Glutamatergic neuron (in vitro differentiated cells): Measurements from ENCODE around the gene FBXW7. TPM values are rescaled to one million over a fixed set of nuclear protein-coding genes. Genes with fewer than 3 reads are reported as not detected.

Experiments used
- DNase-seq: peaks from one replicate; pipeline ENCODE4 v3.0.0; 2022
- H3K27ac Mint-ChIP-seq: one replicate; pipeline ENCODE4 v1.8.0; 2020; ENCODE audit warnings: mild to moderate bottlenecking, mixed read lengths, inconsistent platforms; ENCODE audit not compliant: unreplicated experiment
- H3K27me3 Mint-ChIP-seq: one replicate; pipeline ENCODE4 v1.8.0; 2020; ENCODE audit warnings: mild to moderate bottlenecking, moderate library complexity, mixed read lengths, inconsistent platforms; ENCODE audit not compliant: unreplicated experiment
- H3K36me3 Mint-ChIP-seq: one replicate; pipeline ENCODE4 v1.8.0; 2020; ENCODE audit warnings: mild to moderate bottlenecking, mixed read lengths, inconsistent platforms; ENCODE audit not compliant: unreplicated experiment
- H3K4me1 Mint-ChIP-seq: one replicate; pipeline ENCODE4 v1.8.0; 2020; ENCODE audit warnings: mild to moderate bottlenecking, low read depth, mixed read lengths, inconsistent platforms; ENCODE audit not compliant: unreplicated experiment
- H3K4me3 Mint-ChIP-seq: one replicate; pipeline ENCODE4 v1.8.0; 2020; ENCODE audit warnings: mild to moderate bottlenecking, mixed read lengths, inconsistent platforms; ENCODE audit not compliant: unreplicated experiment
- H3K9me3 Mint-ChIP-seq: one replicate; pipeline ENCODE4 v1.8.0; 2020; ENCODE audit warnings: mild to moderate bottlenecking, moderate library complexity, mixed read lengths, inconsistent platforms; ENCODE audit not compliant: unreplicated experiment
- total RNA-seq: library from RNA; stranded (reverse); fragmentation: NEBNext Ultra II Directional; extraction: Animal tissue kit (Norgen Biotek cat#: 25700); gene quantifications from one replicate; pipeline ENCODE4 v1.2.1, GENCODE V29; 2021; ENCODE audit not compliant: unreplicated experiment
- TF ChIP-seq, protein P1 (sequence below): fragments of 200-600 bp; sonication (generic); IDR thresholded peaks from one replicate; pipeline ENCODE4 v1.5.0; 2021; ENCODE audit not compliant: partially characterized antibody, unreplicated experiment

The FBXW7 gene
- total RNA-seq, 1 donor from 2014 or later = 57.5 TPM

DNA sequence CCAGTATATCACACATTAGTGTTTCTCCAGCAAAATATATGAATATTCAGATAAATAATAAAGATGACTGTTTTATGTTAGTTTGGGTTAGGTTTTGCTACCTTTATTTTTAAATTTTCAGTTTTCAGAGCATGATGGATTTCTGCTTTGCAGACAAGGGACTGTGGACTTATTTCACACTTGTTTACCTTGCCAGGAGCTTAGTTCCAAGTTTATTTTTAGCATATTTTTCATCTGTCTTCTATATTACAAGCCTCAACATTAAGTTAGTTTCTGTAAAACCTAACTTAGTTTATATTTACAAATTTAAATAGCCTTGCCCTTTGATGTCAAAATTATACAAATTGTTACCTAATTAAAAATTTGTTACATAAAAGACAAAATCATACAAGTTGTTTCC lies 163.4 kb downstream of the FBXW7 start:
- DNase-seq = no peak
- no peak overlapping the region for H3K4me3 Mint-ChIP-seq
- no peak overlapping the region for H3K27ac Mint-ChIP-seq
- no peaks in the 10 kb centered on the region for H3K27me3 Mint-ChIP-seq
- TF ChIP-seq, protein P1, sequence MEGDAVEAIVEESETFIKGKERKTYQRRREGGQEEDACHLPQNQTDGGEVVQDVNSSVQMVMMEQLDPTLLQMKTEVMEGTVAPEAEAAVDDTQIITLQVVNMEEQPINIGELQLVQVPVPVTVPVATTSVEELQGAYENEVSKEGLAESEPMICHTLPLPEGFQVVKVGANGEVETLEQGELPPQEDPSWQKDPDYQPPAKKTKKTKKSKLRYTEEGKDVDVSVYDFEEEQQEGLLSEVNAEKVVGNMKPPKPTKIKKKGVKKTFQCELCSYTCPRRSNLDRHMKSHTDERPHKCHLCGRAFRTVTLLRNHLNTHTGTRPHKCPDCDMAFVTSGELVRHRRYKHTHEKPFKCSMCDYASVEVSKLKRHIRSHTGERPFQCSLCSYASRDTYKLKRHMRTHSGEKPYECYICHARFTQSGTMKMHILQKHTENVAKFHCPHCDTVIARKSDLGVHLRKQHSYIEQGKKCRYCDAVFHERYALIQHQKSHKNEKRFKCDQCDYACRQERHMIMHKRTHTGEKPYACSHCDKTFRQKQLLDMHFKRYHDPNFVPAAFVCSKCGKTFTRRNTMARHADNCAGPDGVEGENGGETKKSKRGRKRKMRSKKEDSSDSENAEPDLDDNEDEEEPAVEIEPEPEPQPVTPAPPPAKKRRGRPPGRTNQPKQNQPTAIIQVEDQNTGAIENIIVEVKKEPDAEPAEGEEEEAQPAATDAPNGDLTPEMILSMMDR = no peak
- H3K36me3 Mint-ChIP-seq = no peaks in the 10 kb centered on the region
- H3K9me3 Mint-ChIP-seq = peaks cover 2% of the 10 kb centered on the region
- peaks cover 36% of the 10 kb centered on the region for H3K4me1 Mint-ChIP-seq

DNA sequence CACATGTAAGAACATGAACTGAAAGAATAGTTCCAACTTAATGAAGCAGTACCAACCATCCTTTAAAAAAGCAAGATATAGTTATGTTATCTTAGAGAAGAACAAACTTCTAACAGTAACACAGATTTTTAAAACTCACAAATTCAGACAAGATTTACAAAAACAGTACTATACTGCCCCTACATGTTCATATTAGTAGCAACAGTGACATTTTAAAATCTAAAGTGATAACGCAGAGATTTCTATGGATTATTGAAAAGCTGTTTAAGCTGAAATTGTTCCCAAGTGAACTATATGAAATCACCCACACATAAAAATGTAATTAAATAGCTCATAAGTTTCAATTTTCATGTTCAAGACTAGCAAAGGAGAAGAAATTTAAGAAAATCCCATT lies 166.0 kb downstream of the FBXW7 start:
- Mint-ChIP-seq H3K9me3 (peaks cover 5% of the 10 kb centered on the region), H3K4me1 (peaks cover 39% of the 10 kb centered on the region), H3K27me3 (no peaks in the 10 kb centered on the region), H3K27ac (no peak overlapping the region), H3K4me3 (no peak overlapping the region), H3K36me3 (peaks cover 8% of the 10 kb centered on the region)
- TF ChIP-seq, protein P1 = no peak
- no peak for DNase-seq

DNA sequence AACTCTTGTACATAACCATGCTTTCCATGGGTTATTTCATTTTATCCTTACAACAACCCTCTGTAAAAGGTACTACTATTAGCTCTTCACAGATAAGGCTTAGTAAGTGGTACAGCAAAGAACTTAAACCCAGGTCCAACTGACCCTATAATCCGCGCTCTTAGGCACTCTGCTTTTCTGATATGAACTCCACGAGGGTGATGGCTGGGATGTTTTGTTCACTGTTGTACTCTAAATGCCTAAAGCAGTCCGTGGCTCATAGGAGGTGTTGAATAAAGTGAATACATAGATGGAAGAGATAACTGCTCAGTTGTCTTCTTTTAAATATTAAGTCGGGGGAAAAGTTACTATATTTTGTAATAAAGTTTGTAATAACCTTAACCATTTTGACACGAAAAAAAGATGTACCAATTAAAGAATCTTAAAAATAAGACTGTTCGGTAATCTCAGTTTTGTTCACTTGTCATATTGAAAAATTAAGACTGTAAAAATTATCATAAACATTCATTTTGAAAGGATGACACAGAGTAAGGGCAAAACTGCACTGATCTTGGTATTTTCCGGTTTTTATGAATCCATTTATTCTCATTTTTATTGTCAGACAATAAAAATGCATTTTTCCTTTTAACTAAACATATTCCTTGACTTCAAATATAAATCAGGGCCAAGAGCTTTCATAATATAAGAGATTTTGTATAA lies 166.5 kb downstream of the FBXW7 start:
- no peaks in the 10 kb centered on the region for H3K27me3 Mint-ChIP-seq
- peaks cover 35% of the 10 kb centered on the region for H3K4me1 Mint-ChIP-seq
- no peak for DNase-seq
- H3K36me3 Mint-ChIP-seq = peaks cover 8% of the 10 kb centered on the region
- TF ChIP-seq, protein P1 = no peak
- peaks cover 5% of the 10 kb centered on the region for H3K9me3 Mint-ChIP-seq
- H3K4me3 Mint-ChIP-seq = peak overlapping the region; percentile 63
- H3K27ac Mint-ChIP-seq = peak overlapping the region; percentile 81

DNA sequence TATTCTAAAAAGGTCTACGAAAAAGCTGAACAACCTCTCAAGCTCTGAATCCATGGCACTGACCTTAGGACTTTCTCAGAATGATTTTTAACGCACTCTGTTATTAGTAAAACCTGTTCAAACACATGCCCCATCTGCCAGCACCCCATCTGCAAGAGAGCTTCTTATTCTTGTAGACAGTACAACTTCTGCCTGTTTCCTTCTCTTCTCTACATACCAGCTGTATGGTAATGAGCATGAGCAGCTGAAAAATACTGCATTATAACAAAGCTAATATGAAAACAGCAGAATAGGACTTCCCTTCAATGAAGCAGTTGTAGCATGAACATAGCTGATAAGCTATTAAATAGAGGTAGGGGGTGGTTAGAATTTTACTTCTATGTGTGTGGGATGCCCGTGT lies 167.9 kb downstream of the FBXW7 start:
- peak; percentile 35 for DNase-seq
- H3K4me3 Mint-ChIP-seq = peak overlapping the region; percentile 51
- H3K36me3 Mint-ChIP-seq = peaks cover 8% of the 10 kb centered on the region
- TF ChIP-seq, protein P1 = no peak
- H3K9me3 Mint-ChIP-seq = peaks cover 5% of the 10 kb centered on the region
- H3K27ac Mint-ChIP-seq = peak overlapping the region; percentile 94
- H3K27me3 Mint-ChIP-seq = no peaks in the 10 kb centered on the region
- peaks cover 32% of the 10 kb centered on the region for H3K4me1 Mint-ChIP-seq

DNA sequence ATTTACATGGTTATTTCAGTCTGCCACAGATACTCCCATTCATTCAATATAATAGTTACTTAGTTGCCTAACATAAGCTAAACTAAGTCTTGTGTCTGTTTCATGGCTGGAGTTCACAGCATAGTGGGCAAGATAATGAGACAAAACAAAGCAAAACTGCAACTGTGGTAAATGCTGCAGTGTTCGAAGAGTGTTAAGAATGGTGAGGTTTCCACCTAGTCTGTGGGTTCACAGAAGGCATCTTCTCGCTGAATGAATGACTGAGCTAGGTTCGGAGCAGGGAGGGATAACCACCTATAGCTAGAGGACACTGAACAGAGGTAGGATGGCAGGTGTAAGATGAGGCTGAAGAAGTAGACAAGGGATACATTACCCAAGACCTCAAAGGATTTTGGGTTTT lies 171.0 kb downstream of the FBXW7 start:
- Mint-ChIP-seq H3K9me3 (peaks cover 5% of the 10 kb centered on the region), H3K4me3 (no peak overlapping the region), H3K27ac (no peak overlapping the region), H3K27me3 (no peaks in the 10 kb centered on the region), H3K36me3 (peaks cover 8% of the 10 kb centered on the region), H3K4me1 (peaks cover 25% of the 10 kb centered on the region)
- no peak for DNase-seq
- TF ChIP-seq, protein P1 = no peak
